ENCODE data around the gene RAD51B.

The RAD51B gene

DNA sequence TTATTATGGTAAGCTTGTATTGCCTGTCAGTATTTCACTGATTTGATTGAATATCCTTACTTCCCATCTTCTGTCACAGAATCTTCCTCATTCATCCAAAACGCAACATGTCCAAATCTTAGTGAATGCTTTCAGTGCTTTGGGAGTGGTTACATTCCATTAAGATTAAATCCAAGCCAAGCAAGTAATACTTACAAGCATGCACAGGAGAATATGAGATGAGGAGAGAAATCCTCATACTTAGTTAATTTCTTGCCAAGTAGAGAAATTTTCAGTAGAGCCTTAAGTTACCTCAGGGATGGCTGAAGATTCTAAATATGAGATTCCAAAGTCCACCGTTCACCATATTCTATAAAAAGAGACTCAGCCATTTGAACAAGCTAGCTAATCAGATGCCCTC is 316.0 kb downstream of the RAD51B start:
- Histone ChIP-seq H3K9ac (ENCODE audit: low read depth in 1 of 2, low read length in 2 of 2) (no peak overlapping the region), H3K27me3 (ENCODE audit: control insufficient read depth in 1 of 2, insufficient read depth in 2 of 2, low read length in 2 of 2) (no peaks in the 10 kb centered on the region)

DNA sequence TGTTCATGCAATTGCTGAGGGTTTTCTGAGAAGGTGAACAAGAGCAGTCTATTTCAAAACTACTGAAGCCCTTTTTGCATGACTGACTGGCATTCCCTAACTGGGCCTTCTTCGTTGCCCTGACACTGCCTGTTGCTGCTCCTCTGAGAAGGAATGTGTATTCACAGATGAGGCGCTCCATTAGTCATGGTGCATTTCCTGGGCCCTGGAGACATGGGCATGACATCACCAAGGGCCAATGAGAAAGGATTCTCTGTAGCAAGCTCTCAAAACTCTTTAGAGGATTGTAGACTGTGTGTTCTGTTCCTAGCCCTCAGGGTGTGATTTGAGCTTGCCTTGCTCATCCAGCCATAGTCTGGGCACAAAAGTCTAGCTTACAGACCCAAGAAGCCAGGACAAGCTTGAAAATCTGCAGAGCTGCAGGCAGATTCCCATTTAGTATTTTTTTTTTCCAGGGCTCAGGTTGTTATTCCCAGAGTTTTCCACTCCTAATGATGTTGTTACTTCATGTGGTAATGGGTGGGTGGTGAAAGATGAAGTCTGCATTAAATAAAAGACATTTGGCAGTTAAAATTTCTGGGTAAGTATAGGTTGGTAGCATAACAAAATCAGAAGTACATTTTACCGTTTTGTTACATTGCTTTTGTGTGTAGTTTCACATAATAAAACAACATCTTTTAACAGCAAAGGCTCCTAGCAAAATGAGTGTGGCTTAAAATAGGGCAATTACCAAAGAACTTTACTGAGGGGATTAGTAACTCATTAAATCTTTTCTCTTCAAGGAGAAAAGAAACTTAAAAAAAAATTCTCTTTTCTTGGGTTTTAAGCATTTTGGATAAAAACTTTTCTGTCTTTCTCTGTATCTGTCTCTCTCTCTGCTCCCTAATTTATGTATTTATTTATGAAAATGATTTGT is 318.4 kb downstream of the RAD51B start:
- Histone ChIP-seq H3K9ac (ENCODE audit: low read depth in 1 of 2, low read length in 2 of 2) (no peak overlapping the region), H3K4me1 (ENCODE audit: control insufficient read depth in 1 of 2, insufficient read depth in 2 of 2, low read length in 2 of 2) (peaks cover 24 to 41% of the 10 kb centered on the region in 2 donors), H3K4me3 (ENCODE audit: low read depth in 1 of 2, low read length in 2 of 2) (no peak overlapping the region), H3K27ac (ENCODE audit: low read depth, low read length) (no peak overlapping the region), H3K36me3 (ENCODE audit: control insufficient read depth in 1 of 2, insufficient read depth in 2 of 2, low read length in 2 of 2) (no peaks in the 10 kb centered on the region), H3K9me3 (ENCODE audit: control insufficient read depth in 1 of 2, low read length in 2 of 2) (no peaks in the 10 kb centered on the region), H3K27me3 (ENCODE audit: control insufficient read depth in 1 of 2, insufficient read depth in 2 of 2, low read length in 2 of 2) (no peaks in the 10 kb centered on the region)

More for the DNA sequence above, 316.0 kb downstream of the RAD51B start:
- H3K9me3 ChIP-seq (ENCODE audit: control insufficient read depth in 1 of 2, low read length in 2 of 2) = no peaks in the 10 kb centered on the region
- no peak overlapping the region for H3K4me3 ChIP-seq (ENCODE audit: low read depth in 1 of 2, low read length in 2 of 2)
- no peak overlapping the region for H3K27ac ChIP-seq (ENCODE audit: low read depth, low read length)
- H3K4me1 ChIP-seq (ENCODE audit: control insufficient read depth in 1 of 2, insufficient read depth in 2 of 2, low read length in 2 of 2) = peaks cover 16 to 32% of the 10 kb centered on the region in 2 donors
- H3K36me3 ChIP-seq (ENCODE audit: control insufficient read depth in 1 of 2, insufficient read depth in 2 of 2, low read length in 2 of 2) = no peaks in the 10 kb centered on the region

DNA sequence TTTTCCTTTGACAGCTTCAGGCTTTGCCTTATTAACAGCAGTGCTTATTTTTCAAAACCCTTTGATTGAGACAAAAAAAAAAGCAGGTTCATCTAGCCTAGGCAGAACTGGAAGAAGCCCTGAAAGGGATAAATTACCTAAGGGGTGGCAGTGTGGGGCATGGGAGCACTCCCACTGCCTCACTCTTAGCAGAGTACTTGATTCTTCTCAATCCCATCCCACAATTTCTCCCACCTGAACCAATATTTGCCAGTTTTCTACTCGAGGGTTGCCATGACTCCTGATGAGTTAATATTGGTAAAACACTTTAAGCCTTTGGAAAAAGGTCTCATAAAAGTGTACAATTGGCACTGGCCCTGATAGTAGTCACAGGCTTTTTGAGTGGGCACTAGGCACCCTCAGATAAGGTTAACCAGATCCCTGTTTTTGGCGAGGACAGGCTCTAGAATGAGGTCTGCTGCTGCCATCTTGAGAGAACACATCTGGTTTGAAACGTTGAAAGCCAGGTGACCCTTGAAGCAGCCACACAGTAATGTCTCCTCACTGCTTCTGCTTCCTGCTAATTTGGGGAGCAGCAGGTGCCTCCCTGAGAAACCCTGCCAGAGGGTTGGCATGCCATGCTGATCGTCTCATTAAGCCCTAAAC is 320.0 kb downstream of the RAD51B start:
- H3K4me3 ChIP-seq (ENCODE audit: low read depth in 1 of 2, low read length in 2 of 2) = peak overlapping the region in 1 of 2 donors; percentile 1
- H3K27me3 ChIP-seq (ENCODE audit: control insufficient read depth in 1 of 2, insufficient read depth in 2 of 2, low read length in 2 of 2) = no peaks in the 10 kb centered on the region
- no peaks in the 10 kb centered on the region for H3K36me3 ChIP-seq (ENCODE audit: control insufficient read depth in 1 of 2, insufficient read depth in 2 of 2, low read length in 2 of 2)
- peaks cover 39 to 57% of the 10 kb centered on the region in 2 donors for H3K4me1 ChIP-seq (ENCODE audit: control insufficient read depth in 1 of 2, insufficient read depth in 2 of 2, low read length in 2 of 2)
- peak overlapping the region; percentile 69 for H3K27ac ChIP-seq (ENCODE audit: low read depth, low read length)
- H3K9me3 ChIP-seq (ENCODE audit: control insufficient read depth in 1 of 2, low read length in 2 of 2) = no peaks in the 10 kb centered on the region
- H3K9ac ChIP-seq (ENCODE audit: low read depth in 1 of 2, low read length in 2 of 2) = no peak overlapping the region

DNA sequence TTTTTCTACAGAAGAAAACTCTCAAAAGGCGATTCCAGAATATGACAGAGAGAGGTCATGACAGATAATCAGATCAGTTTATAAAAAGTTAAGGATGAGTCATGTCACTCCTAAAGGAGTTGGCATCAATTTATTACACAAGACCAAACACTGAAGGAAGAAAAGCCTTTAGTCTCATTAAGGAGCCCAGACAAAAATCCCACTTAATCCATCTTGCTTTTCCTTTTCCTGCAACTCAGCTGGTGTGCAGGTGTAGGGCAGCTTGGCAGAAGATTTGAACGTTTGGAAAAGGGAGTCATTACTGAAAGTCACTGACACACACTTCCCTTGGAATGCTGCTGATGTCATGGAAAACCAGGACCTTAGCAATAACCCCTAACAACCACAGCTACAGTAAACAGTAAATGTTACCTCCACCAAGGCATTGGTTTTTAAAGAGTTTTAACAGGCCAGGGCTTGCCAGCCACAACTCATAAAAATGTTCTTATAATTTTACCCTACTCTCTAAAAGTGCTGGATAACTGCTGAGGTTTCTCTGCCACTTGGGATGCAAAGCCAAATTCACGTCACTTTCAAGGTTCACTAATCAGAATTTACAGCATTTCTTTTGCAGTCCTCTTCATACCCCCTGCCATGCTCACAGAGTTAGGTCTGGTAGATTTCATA is 320.6 kb downstream of the RAD51B start:
- Histone ChIP-seq H3K27ac (ENCODE audit: low read depth, low read length) (peak overlapping the region; percentile 69), H3K9ac (ENCODE audit: low read depth in 1 of 2, low read length in 2 of 2) (no peak overlapping the region), H3K4me3 (ENCODE audit: low read depth in 1 of 2, low read length in 2 of 2) (peak overlapping the region in 1 of 2 donors; percentile 5), H3K27me3 (ENCODE audit: control insufficient read depth in 1 of 2, insufficient read depth in 2 of 2, low read length in 2 of 2) (no peaks in the 10 kb centered on the region), H3K9me3 (ENCODE audit: control insufficient read depth in 1 of 2, low read length in 2 of 2) (no peaks in the 10 kb centered on the region), H3K36me3 (ENCODE audit: control insufficient read depth in 1 of 2, insufficient read depth in 2 of 2, low read length in 2 of 2) (no peaks in the 10 kb centered on the region), H3K4me1 (ENCODE audit: control insufficient read depth in 1 of 2, insufficient read depth in 2 of 2, low read length in 2 of 2) (peaks cover 40 to 57% of the 10 kb centered on the region in 2 donors)

DNA sequence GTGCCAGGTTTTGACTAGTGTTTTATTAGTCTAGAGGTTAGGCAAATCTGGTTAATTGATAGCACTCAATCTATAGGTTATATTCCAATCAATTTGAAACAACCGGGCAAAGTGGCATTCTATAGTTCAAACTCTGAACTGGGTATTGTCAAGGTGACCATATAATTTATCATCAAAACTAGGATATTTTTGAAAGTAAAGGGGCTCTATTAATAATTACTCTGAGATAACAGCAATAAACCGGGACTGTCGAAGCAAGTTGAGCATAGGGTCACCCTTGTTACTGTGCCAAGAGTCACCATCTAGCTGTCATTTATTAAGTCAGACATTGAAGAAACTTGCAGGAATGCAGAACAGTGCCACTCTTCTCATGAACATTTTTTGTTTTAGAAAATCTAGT is 321.2 kb downstream of the RAD51B start:
- Histone ChIP-seq H3K9me3 (ENCODE audit: control insufficient read depth in 1 of 2, low read length in 2 of 2) (no peaks in the 10 kb centered on the region), H3K27ac (ENCODE audit: low read depth, low read length) (peak overlapping the region; percentile 64), H3K4me1 (ENCODE audit: control insufficient read depth in 1 of 2, insufficient read depth in 2 of 2, low read length in 2 of 2) (peaks cover 43 to 61% of the 10 kb centered on the region in 2 donors), H3K36me3 (ENCODE audit: control insufficient read depth in 1 of 2, insufficient read depth in 2 of 2, low read length in 2 of 2) (no peaks in the 10 kb centered on the region), H3K27me3 (ENCODE audit: control insufficient read depth in 1 of 2, insufficient read depth in 2 of 2, low read length in 2 of 2) (no peaks in the 10 kb centered on the region), H3K4me3 (ENCODE audit: low read depth in 1 of 2, low read length in 2 of 2) (peak overlapping the region in 1 of 2 donors; percentile 5), H3K9ac (ENCODE audit: low read depth in 1 of 2, low read length in 2 of 2) (no peak overlapping the region)

DNA sequence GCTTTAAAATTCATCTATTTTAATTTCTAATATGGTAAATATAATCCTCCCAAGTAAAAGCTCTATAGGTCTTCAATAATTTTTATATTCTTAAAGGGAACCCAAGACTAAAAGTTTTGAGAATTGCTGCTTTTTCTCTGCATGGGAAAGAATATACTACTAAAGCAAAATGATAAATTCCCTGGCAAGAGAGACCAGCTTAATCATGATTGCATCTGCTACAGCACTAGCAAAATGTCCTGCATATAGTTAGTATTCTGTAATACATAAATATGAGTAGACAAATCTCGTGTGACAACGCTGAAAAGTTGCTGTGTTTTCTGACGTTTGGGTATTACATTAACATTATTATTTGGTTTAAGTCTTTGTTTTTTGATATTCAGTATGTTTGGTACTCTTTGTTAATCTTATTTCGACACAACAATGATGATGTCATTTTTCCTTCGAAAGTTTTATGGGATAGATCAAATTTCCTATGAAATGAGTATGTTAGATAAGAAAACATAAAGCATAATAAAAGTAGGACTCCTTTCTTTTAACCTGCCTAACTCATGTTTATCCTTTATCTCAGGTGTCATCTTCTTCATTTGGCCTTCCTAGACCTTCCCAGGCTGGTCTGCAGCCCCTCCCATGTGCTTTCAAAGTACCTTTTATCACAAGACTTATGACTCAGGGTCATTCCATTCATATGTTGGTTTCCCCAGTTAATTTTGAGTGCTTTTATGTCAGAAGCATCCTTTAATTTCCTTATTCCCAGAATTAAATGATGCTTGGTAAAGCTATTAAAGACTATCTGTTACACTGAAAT is 321.9 kb downstream of the RAD51B start:
- no peaks in the 10 kb centered on the region for H3K36me3 ChIP-seq (ENCODE audit: control insufficient read depth in 1 of 2, insufficient read depth in 2 of 2, low read length in 2 of 2)
- H3K9ac ChIP-seq (ENCODE audit: low read depth in 1 of 2, low read length in 2 of 2) = no peak overlapping the region
- H3K9me3 ChIP-seq (ENCODE audit: control insufficient read depth in 1 of 2, low read length in 2 of 2) = no peaks in the 10 kb centered on the region
- peaks cover 43 to 66% of the 10 kb centered on the region in 2 donors for H3K4me1 ChIP-seq (ENCODE audit: control insufficient read depth in 1 of 2, insufficient read depth in 2 of 2, low read length in 2 of 2)
- no peaks in the 10 kb centered on the region for H3K27me3 ChIP-seq (ENCODE audit: control insufficient read depth in 1 of 2, insufficient read depth in 2 of 2, low read length in 2 of 2)
- no peak overlapping the region for H3K27ac ChIP-seq (ENCODE audit: low read depth, low read length)
- no peak overlapping the region for H3K4me3 ChIP-seq (ENCODE audit: low read depth in 1 of 2, low read length in 2 of 2)

DNA sequence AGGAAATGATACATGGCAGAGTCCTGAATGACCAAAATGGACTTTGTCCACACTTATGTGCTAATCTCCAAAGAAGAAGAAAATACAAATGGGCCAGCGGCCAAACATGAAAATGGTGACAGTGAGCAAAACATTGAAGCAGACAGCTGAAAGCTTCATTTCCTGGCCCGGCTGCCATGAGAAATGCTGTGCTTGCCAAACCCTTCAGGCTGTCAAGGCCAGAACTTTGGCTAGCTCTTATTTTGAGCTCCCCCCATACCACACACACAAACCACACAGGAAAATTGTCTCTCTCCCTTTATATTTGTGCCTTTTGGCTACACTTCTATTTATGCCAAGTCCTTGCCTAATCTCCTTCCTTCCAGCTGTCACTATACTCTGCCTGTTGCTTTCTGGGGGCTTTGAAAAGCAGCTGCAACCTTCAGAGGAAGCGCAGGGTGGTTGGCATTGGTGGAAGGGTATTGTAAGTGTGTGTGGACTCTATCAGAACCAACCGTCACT is 323.8 kb downstream of the RAD51B start:
- H3K4me1 ChIP-seq (ENCODE audit: control insufficient read depth in 1 of 2, insufficient read depth in 2 of 2, low read length in 2 of 2) = peaks cover 39 to 66% of the 10 kb centered on the region in 2 donors
- peak overlapping the region; percentile 65 for H3K27ac ChIP-seq (ENCODE audit: low read depth, low read length)
- peaks cover 0 to under 1% of the 10 kb centered on the region in 2 donors for H3K36me3 ChIP-seq (ENCODE audit: control insufficient read depth in 1 of 2, insufficient read depth in 2 of 2, low read length in 2 of 2)
- H3K9ac ChIP-seq (ENCODE audit: low read depth in 1 of 2, low read length in 2 of 2) = no peak overlapping the region
- H3K27me3 ChIP-seq (ENCODE audit: control insufficient read depth in 1 of 2, insufficient read depth in 2 of 2, low read length in 2 of 2) = no peaks in the 10 kb centered on the region
- H3K9me3 ChIP-seq (ENCODE audit: control insufficient read depth in 1 of 2, low read length in 2 of 2) = peaks cover 1 to 8% of the 10 kb centered on the region in 2 donors
- H3K4me3 ChIP-seq (ENCODE audit: low read depth in 1 of 2, low read length in 2 of 2) = peak overlapping the region in 1 of 2 donors; percentile 9

DNA sequence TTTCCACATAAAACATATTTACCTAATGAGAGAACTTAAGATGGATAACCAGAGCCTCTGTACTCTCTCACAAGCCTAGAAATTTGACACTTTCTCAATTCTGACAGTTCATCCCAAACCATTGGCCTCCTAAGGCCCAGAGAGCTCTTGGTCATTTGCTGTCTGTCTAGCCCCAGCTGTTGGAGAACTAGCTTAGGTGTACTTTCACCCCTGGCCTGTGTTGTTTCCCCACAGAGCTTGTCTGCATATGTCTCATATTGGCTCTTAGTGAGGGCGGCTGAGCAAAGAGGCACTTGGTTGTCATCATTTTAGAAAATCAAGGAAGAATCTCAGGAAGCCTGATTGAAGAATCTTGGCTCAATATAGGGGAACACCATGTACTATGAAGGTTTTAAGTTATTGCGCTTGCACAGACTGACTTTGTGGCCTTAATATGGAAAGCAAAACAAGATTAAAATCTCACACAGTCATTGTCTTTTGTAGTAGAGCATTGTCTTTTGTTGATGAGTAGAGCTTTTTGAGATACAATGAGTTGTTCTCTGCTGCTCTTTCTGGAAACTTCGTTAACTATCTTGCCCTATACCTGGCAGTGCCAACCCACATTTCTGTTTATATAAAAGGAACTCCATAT is 324.6 kb downstream of the RAD51B start:
- peaks cover 39 to 59% of the 10 kb centered on the region in 2 donors for H3K4me1 ChIP-seq (ENCODE audit: control insufficient read depth in 1 of 2, insufficient read depth in 2 of 2, low read length in 2 of 2)
- H3K9ac ChIP-seq (ENCODE audit: low read depth in 1 of 2, low read length in 2 of 2) = no peak overlapping the region

DNA sequence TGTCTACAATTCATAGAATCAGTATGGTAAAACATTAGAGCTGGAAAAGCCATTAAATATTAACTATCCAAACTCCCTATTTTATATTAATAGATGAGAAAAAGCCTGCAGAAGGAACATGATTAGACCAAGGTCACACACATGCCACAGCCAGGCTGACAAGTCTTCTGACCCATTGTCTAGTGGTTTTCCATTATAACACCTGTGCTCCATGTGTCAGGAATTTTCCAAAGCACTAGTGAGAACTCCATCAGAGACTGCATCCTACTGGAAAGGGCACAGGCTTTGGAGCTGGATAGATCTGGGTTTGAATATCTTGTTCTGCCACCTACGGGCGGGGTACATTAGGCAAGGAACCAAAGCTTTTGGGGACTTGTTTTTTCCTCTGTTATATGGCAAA is 325.5 kb downstream of the RAD51B start:
- peaks cover 4 to 12% of the 10 kb centered on the region in 2 donors for H3K9me3 ChIP-seq (ENCODE audit: control insufficient read depth in 1 of 2, low read length in 2 of 2)
- H3K27me3 ChIP-seq (ENCODE audit: control insufficient read depth in 1 of 2, insufficient read depth in 2 of 2, low read length in 2 of 2) = no peaks in the 10 kb centered on the region
- H3K4me1 ChIP-seq (ENCODE audit: control insufficient read depth in 1 of 2, insufficient read depth in 2 of 2, low read length in 2 of 2) = peaks cover 32 to 50% of the 10 kb centered on the region in 2 donors
- H3K9ac ChIP-seq (ENCODE audit: low read depth in 1 of 2, low read length in 2 of 2) = no peak overlapping the region
- H3K4me3 ChIP-seq (ENCODE audit: low read depth in 1 of 2, low read length in 2 of 2) = no peak overlapping the region
- H3K27ac ChIP-seq (ENCODE audit: low read depth, low read length) = peak overlapping the region; percentile 45
- H3K36me3 ChIP-seq (ENCODE audit: control insufficient read depth in 1 of 2, insufficient read depth in 2 of 2, low read length in 2 of 2) = peaks cover 0 to 3% of the 10 kb centered on the region in 2 donors

More for the DNA sequence above, 324.6 kb downstream of the RAD51B start:
- H3K9me3 ChIP-seq (ENCODE audit: control insufficient read depth in 1 of 2, low read length in 2 of 2) = peaks cover 4 to 12% of the 10 kb centered on the region in 2 donors
- peak overlapping the region; percentile 65 for H3K27ac ChIP-seq (ENCODE audit: low read depth, low read length)
- peaks cover 0 to 3% of the 10 kb centered on the region in 2 donors for H3K36me3 ChIP-seq (ENCODE audit: control insufficient read depth in 1 of 2, insufficient read depth in 2 of 2, low read length in 2 of 2)
- H3K27me3 ChIP-seq (ENCODE audit: control insufficient read depth in 1 of 2, insufficient read depth in 2 of 2, low read length in 2 of 2) = no peaks in the 10 kb centered on the region
- H3K4me3 ChIP-seq (ENCODE audit: low read depth in 1 of 2, low read length in 2 of 2) = no peak overlapping the region
